ENCODE measurements around the gene ZNF619.
"Not testable (repeated sequence)": the region's sequence is repeated elsewhere in the genome, so short reads cannot be mapped to it uniquely, and the experiment has no call there.

The ZNF619 gene

DNA sequence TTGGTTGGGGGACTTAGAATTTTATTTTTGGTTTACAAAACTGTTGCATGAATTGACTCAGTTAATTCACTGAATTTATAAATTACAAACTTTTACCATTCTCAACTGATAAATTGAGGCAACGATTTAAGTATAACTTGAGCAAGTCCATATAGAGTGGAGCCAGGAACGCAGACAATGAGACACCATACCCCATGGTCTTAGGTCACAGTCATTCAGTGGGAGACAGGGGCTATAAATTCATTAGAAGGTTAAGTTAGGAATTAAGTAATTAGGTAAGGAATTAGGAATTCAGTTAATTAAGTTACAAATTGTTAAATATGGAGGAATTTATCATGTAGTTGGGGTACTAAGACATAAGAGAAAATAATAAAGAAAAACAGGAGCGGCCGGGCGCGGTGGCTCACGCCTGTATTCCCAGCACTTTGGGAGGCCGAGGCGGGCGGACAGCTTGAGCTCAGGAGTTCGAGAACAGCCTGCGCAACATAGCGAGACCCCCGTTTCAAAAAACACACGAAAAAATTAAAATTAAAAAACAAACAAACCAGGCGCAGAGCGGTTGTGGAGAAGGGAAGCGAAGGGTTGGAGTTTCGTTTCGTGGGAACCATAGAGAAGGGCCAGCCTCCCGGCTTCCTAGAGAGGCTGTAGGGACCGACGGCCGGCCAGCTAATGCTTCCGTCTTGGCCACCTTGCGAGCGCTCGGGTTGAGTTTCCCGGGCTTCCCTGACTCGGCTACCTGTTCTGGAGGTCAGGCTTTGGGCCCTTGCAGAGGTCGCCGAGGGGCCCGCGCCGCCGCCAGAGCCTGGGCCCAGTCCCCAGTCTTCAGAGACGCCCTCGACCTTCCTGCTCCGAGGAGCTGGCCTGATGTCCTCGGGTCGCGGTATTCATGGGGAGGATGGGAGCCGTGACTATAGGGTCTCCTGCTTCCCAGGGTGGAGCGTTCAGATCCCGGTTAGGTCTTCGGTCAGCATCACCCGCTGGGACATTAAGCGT, at the start of gene ZNF619:
Gene ZNF619 (plus strand): TSS at position 645 of the 993 bp plus-strand sequence. CDS start 858 bp downstream, outside the sequence.
- DNase-seq (ENCODE audit: low spot score) = peak; percentile 77

DNA sequence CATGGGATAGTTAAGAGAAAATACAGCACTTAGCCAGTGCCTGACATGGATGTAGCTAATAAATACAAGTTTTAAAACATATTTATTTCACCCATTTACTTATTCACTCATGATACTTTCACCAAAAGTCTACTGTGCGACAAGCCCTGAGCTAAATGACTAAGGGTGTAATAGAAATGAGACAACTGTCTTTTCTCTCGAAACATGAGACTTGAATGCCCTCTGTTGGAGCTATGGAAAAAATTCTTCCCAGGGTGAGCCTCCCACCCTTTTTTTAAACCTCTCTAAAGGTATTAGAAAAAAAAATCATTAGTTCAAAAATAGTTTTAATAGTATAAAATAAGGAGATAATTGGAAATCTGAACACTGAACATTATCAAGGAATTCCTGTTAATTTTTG, 44.1 kb upstream of the ZNF619 start:
- no peak for DNase-seq (ENCODE audit: low spot score)

DNA sequence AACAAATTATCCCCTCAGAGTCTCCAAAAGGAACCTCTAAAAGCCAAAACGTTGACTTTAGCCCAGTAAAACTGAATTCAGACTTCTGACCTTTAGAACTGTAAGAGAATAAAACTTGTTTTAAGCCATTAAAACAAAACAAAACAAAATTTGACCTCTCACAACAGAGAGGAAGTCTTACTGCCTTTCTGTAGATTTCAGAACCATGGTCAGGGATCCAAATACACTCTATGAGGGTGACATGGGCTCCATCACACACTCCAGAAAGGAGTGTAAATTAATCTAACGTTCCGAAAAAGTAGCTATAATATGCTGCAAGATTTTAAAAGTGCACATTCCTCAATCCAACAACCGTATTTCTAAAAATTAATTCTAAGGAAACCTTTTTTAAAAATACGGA, 39.0 kb upstream of the ZNF619 start:
- DNase-seq (ENCODE audit: low spot score) = no peak

DNA sequence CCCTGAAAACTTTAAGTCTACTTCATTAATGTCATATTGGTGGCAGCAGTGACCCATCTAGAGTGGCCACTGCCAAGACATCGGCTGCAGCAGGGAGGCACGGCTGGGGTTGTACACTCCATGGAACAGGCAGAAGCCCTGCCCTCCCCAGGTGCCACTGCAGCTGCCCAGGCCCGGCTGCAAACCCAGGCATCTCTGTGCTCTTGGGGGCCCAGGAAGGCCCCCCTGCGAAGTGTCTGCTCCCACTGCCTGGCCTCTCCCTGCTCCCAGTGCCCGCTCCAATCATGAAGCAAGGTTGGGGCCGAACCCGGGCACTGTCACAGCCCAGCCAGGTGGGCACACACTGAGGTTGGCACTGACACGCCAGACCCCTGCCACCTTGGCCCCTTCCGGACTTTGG, 31.9 kb upstream of the ZNF619 start:
- no peak for DNase-seq (ENCODE audit: low spot score)

DNA sequence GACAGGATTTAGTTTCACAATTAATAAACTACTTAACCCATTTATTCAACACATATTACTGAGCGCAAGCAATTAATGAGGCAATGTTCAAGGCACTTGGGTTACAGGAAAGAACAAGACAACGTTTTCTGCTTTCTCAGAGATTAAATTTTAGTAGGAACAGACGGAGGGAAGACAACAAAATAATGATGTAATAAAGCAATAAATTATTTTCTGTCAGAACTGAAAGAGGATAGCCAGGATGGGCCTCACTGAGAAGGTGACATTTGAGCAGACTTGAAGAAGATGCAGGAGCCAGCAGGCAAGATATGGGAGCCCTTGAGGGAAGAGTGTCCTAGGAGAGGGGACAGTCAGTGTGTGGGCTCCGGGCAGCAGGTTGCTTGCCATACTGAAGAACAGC, 31.0 kb upstream of the ZNF619 start:
- DNase-seq (ENCODE audit: low spot score) = no peak

DNA sequence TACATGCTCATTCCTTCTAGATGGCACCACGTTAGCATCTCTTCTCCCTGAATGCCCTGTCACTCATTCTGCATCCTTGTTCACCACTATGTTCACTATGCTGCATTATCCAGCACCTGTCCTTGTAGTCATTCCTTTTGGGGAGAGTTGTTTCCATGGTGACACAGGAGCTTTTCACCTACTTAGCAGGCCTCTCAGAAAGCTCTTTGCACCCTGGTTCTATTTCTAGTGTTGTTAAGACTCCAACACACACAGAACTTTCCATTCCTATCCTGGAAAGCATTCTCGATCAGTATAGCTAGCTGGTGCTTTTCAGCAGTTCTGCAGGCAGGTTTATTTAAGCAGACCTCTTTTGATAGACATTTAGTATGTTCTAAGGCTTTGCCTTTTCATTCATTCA, 26.5 kb upstream of the ZNF619 start:
- DNase-seq (ENCODE audit: low spot score) = no peak

DNA sequence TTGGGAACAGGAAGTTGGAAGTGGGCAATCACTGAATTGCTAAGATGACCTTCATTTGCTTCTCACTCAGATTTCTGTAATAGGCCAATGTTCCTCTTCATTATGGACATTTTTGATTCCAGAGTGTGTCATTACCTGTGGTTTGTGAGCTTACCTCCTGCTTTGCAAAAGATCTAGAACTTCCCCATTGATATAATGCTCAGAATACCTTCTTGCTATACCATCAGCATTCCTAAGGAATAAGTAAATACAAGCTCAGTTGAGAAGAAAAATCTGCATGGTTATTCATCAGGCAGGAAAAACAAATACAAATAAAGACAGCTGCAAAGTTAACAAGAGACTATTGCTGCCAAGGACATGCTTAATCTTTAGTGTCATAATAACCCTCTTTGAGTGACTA, 25.4 kb upstream of the ZNF619 start:
- DNase-seq (ENCODE audit: low spot score) = no peak

DNA sequence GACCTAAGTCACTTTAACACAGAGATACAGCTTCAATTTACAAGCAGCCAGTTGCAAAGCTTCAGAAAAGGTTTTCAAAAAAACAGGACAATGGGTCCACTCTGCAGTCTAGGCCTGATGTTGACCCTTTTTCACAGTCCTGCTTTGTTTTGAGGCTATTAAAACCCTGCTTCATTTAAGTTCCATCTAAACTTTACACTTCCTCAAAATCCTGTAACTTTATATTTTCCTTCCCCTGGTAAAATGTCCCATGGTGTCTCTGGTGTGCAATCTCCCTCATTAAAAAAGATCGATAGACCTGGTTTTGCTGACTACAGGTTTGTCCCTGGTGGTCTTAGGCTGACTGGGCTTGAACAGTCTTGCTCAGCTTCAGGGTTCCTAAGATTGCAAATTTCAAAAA, 24.9 kb upstream of the ZNF619 start:
- DNase-seq (ENCODE audit: low spot score) = no peak

DNA sequence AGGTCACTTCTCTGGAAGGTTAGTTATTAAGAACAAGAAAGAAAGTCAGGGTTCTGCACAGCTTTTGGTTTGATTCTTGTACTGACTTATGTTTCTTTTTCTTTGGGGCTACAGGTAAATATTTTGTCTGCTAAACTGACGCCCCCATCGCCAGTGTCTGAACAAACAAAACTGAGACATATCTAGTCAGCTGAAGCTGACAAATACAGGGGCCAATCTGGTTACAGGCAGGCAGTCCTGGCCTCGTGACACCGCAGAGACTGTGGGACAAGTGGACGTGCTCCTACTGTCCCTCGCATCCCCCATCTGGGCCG, 24.4 kb upstream of the ZNF619 start:
- no peak for DNase-seq (ENCODE audit: low spot score)

DNA sequence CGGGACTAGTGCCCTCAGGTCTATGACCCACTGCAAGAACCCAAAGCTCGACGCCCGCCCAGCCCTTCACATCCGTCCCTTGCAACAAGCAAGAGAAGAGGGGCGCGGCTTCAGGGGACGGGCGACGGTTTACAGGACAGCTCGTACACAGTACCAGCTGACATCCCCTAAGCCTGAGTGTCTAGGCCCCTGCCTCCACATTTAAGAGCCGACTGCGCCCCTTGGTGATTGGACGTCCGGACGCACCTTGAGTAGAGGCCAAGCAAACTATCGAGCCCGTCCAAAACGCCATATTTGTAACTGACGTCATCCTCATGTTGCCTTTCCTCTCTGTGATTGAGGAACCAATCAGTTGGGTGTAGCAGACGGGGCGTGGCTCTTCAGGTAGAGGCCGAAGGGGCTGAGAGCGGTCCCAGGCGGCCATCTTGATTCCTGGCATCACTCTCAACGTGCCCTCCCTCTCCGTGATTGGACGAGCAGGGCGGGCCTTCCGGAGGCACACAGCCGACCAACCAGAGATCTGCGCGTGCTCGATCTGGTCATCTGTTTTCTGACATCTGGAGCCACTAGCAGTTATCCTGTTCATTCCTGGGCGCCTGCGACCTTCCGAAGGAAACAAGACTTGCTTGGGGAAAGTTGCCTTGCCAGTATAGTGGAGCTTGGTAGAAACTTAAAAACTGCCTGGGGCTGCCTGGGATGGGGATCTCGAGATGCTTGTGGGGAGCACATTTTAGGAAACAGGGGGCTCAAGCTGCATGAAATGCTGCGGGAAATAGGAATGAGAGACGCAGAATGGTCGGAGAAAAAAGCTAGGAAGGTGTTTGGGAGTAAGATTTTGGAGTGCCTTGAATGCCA, 23.8 kb upstream of the ZNF619 start:
- peak; percentile 96 for DNase-seq (ENCODE audit: low spot score)

DNA sequence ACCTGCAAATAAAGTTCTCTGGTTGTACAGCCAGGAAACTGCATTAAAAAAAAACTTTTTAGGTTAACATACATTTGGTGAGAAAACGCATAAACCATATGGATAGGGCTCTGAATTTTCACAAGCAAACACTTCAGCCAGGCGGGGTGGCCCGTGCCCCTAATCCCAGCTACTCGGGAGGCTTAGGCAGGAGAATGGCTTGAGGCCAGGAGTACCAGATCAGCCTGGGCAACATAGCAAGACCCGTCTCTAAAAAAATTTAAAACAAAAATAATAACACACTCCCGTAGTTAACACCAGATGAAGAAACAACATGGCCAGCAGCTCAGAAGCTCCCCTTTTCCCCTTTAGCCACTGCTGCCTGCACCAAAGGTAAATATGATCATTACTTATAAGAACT, 23.0 kb upstream of the ZNF619 start:
- DNase-seq (ENCODE audit: low spot score) = no peak

DNA sequence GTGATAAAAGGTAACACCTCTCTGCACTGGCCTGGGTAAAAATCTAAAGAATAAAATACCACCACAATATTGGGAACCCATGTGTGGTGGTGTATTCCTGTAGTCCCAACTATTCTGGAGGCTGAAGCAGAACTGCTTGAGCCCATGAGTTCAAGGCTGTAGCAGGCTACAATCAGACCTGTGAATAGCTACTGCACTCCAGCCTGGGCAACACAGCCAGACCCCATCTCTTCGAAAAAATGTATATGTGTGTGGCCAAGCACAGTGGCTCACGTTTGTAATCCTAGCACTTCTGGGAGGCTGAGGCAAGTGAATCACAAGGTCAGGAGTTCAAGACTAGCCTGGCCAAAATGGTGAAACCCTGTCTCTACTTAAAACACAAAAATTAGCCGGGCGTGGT, 21.6 kb upstream of the ZNF619 start:
- no peak for DNase-seq (ENCODE audit: low spot score)

DNA sequence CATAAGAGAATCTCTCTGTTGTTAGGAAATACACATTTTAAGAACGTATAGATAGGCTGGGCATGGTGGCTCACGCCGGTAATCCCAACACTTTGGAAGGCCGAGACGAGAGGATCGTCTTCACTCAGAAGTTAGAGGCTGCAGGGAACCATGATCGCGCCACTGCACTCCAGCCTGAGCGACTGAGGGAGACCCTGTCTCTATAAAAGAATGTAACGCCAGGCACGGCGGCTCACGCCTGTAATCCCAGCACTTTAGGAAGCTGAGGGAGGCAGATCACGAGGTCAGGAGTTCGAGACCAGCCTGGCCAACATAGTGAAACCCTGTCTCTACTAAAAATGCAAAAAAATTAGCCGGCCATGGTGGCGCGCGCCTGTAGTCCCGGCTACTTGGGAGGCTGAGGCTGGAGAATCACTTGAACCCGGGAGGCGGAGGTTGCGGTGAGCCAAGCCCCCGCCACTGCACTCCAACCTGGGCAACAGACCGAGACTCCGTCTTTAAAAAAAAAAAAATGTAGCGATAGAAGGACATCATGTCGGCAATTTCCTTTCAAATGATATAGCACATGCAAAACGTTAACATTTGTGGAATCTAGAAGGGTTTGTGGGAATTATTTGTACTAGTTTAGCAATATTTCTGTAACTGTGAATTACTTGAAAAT, 20.5 kb upstream of the ZNF619 start:
- DNase-seq (ENCODE audit: low spot score) = no peak

DNA sequence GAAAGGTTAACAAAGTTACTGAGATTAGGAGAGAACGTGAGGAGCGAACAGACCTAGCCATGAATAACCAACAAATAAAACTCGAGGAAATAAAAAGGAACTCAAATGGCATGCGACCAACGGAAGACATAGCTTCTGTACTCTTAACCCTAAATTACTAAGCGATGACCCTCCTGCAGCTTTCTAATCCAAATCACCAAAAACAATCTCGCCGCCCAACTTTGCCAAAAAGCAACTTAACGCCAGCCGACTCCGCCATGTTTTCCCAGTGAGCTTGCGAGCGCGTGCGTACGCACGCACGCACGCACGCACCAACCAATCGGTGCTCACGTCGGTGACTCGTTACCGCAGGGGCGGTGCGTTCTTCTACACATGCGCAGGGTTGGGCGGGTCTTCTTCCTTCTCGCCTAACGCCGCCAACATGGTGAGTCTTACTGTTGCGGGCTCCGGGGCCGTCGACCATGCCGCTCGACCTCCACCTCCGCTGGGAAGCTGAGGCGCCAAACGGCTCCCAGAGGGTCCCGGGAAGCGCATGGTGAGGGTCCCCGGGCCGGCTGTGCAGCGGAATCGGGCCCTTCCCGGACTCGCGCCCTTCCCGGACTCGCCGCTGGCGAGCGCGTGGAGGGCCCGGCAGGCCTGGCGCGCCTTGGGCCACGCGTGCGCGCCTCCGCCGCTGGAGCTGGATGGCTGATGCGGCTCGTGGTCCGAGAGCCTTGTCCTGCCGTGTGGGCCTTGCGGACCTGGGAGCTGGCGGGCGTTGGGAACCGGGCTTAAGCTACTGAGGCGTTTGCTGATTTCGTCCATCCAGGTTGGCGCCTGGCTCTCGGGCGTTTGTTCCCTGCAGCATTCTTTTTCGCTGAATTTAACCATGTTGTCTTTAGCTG, 19.7 kb upstream of the ZNF619 start, which contains the start of gene RPL14:
Gene RPL14 (plus strand): TSS at position 400 of the 884 bp plus-strand sequence. CDS start 133 bp downstream, at position 533.
- peak; percentile 96 for DNase-seq (ENCODE audit: low spot score)

DNA sequence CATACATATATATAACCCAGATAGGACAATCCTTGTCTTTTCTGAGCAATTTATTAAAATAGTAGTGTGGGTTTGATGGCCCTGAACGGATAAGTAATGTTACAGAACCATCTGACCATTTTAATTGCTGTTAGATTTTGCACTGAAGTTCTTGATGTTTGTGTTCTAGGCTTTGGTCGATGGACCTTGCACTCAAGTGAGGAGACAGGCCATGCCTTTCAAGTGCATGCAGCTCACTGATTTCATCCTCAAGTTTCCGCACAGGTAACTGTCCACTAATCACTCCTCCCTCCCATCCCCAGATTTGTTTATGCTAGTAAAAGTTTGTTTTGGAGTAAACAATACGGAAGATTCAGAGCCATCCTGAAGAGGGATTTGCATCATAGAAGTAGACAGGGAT, 18.4 kb upstream of the ZNF619 start:
- no peak for DNase-seq (ENCODE audit: low spot score)

DNA sequence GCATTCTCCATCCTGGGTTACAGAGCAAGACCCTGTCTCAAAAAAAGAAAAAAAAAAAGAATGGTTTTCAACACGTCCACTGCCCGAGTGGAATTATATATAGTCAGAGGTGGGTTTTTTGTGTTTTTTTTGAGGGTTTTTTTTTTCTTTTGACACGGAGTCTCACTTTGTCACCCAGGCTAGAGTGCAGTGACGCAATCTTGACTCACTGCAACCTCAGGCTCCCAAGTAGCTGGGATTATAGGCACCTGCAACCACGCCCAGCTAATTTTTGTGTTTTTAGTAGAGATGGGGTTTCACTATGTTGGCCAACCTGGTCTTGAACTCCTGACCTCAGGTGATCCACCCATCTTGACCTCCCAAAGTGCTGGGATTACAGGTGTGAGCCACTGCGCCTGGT, 16.4 kb upstream of the ZNF619 start:
- not testable (repeated sequence) for DNase-seq (ENCODE audit: low spot score)

DNA sequence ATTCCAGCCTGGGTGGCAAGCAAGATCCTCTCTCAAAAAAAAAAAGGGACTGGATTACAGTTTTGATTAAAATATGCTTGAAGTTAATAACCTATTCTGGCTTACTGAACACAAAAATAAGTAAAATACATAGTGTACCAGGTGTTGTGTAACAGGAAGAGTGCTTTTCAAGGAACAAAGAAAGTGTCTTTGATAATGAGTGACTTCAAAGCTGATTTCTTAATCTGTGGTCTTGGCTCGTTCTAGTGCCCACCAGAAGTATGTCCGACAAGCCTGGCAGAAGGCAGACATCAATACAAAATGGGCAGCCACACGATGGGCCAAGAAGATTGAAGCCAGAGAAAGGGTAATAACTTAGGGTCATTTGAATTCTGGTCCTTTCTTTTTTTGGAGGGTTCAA, 15.8 kb upstream of the ZNF619 start:
- no peak for DNase-seq (ENCODE audit: low spot score)

DNA sequence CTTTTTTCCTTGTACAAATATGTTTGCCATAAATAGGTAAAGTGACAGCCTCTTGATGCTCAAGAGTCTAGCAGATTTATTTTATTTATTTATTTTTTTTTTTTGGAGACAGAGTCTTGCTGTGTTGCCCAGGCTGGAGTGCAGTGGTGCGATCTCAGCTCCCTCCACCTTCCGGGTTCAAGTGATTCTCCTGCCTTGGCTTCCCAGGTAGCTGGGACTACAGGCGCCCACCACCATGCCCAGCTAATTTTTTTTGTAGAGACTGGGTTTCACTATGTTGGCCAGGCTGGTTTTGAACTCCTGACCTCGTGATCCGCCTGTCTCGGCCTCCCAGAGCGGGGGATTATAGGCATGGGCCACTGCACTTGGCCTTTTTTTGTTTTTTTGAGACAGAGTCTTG, 14.1 kb upstream of the ZNF619 start:
- not testable (repeated sequence) for DNase-seq (ENCODE audit: low spot score)

DNA sequence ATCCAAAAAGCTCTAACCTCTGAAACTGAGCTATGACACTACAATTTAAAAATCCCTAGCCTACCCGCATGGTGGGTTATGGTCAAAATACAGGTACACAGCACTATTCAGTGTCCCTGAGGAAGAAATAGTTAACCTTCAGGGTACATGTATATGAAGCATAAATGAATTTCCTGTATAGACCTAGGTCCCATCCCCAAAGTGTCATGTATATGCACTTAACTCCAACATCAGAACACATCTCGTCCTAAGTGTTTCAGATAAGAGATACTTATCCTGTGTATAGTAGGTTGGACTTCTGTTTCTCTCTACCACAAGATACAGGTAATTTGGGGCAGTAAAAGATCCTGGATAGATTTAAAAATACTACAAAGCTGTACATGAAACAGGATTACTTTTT, 13.3 kb upstream of the ZNF619 start:
- DNase-seq (ENCODE audit: low spot score) = no peak

DNA sequence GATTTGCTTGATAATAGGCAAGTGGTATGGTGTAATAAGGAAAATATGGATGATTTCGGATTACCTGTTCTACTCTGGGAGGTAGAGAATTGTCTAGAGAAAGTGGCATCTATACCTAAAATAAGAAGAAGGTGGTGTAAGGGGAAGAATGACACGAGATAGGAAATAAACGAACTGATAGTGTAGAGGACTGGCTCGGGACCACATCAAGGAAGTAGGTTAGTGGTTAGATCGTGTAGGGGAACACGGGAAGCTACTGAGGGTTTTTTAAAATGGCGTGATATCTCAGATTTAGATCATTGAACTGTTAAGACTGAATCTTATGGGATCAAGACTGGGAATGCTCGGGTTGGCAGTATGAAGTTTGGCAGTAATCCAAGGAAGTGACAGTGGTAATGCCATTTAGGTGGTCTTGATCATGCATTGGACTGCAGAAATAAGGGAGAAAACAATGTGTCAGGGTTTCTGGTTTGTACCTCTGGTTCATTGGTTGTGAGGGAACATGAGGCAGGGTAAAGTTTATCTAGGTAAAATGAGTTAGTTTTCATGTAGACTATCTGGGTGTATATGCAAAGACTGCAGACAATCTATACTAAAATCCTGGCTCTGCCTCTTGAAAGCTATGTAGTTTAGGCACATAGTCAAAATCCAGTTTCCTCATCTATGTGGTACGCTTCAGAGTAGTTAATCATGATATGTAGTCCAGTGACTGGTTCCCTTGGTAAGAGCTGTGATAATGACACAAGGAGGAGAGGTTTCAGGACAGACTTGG, 12.4 kb upstream of the ZNF619 start:
- peak; percentile 29 for DNase-seq (ENCODE audit: low spot score)

DNA sequence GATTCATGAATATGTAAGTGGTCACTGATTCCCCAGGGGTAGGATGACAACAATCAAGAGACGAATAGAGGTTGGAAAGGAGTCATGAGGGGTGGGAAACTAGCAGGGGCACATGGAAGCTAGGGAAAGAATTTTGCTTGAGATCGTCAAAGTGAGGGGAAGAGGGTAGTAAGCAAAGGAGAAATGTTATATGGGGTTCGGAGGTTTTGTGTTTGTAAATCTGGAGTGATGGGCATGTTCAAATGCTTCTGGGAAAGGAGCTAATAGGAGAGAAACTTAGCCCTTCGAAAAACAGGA, 11.9 kb upstream of the ZNF619 start:
- no peak for DNase-seq (ENCODE audit: low spot score)

All from CD4-positive, alpha-beta T cell treated with Interleukin-2 at 100 ng/mL for 4 hours (primary cell).